ENCODE results near the gene DNAJB8.

DNA sequence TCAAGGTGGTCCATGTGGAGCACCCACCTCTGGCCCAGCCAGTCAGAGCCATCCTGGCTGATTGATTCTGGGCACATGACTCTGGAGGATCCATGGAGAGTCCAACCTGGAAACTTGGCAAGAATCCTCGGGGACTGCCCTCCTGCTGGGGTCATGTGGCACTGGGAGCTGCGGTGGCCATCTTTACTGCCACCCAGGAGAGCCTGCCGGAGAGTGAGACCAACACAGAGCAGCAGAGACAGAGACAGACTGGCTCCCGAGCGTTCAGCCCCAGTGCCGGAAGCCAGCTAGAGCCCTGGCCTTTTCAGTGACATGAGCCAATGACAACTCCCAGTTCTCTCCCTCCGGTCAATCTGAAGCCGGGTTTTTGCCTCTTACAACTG, 37.8 kb upstream of the DNAJB8 start:
- TF ChIP-seq EGR1 (IDR thresholded peaks at IDR 0.05; ENCODE audit: low read depth in 2 of 2) (no peak), YY1 (IDR thresholded peaks at IDR 0.05) (no peak), TAF1 (conservative IDR thresholded peaks at IDR 0.05) (no peak), GABPA (IDR thresholded peaks at IDR 0.05 in 1 of 2, conservative IDR thresholded peaks at IDR 0.05 in 1 of 2) (no peak), FOXA2 (IDR thresholded peaks at IDR 0.05) (no peak), RAD21 (IDR thresholded peaks at IDR 0.05) (no peak), JUND (IDR thresholded peaks at IDR 0.05) (no peak), FOXA1 (IDR thresholded peaks at IDR 0.05) (no peak)
- TF ChIP-seq, protein P1, sequence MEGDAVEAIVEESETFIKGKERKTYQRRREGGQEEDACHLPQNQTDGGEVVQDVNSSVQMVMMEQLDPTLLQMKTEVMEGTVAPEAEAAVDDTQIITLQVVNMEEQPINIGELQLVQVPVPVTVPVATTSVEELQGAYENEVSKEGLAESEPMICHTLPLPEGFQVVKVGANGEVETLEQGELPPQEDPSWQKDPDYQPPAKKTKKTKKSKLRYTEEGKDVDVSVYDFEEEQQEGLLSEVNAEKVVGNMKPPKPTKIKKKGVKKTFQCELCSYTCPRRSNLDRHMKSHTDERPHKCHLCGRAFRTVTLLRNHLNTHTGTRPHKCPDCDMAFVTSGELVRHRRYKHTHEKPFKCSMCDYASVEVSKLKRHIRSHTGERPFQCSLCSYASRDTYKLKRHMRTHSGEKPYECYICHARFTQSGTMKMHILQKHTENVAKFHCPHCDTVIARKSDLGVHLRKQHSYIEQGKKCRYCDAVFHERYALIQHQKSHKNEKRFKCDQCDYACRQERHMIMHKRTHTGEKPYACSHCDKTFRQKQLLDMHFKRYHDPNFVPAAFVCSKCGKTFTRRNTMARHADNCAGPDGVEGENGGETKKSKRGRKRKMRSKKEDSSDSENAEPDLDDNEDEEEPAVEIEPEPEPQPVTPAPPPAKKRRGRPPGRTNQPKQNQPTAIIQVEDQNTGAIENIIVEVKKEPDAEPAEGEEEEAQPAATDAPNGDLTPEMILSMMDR (IDR thresholded peaks at IDR 0.05; ENCODE audit: low read depth, low read length, missing input control), result no peak
- TF ChIP-seq, protein P2, sequence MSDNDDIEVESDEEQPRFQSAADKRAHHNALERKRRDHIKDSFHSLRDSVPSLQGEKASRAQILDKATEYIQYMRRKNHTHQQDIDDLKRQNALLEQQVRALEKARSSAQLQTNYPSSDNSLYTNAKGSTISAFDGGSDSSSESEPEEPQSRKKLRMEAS (IDR thresholded peaks at IDR 0.05), result no peak
- TF ChIP-seq, protein P3, sequence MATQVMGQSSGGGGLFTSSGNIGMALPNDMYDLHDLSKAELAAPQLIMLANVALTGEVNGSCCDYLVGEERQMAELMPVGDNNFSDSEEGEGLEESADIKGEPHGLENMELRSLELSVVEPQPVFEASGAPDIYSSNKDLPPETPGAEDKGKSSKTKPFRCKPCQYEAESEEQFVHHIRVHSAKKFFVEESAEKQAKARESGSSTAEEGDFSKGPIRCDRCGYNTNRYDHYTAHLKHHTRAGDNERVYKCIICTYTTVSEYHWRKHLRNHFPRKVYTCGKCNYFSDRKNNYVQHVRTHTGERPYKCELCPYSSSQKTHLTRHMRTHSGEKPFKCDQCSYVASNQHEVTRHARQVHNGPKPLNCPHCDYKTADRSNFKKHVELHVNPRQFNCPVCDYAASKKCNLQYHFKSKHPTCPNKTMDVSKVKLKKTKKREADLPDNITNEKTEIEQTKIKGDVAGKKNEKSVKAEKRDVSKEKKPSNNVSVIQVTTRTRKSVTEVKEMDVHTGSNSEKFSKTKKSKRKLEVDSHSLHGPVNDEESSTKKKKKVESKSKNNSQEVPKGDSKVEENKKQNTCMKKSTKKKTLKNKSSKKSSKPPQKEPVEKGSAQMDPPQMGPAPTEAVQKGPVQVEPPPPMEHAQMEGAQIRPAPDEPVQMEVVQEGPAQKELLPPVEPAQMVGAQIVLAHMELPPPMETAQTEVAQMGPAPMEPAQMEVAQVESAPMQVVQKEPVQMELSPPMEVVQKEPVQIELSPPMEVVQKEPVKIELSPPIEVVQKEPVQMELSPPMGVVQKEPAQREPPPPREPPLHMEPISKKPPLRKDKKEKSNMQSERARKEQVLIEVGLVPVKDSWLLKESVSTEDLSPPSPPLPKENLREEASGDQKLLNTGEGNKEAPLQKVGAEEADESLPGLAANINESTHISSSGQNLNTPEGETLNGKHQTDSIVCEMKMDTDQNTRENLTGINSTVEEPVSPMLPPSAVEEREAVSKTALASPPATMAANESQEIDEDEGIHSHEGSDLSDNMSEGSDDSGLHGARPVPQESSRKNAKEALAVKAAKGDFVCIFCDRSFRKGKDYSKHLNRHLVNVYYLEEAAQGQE (IDR thresholded peaks at IDR 0.05), result no peak
- TF ChIP-seq, protein P4, sequence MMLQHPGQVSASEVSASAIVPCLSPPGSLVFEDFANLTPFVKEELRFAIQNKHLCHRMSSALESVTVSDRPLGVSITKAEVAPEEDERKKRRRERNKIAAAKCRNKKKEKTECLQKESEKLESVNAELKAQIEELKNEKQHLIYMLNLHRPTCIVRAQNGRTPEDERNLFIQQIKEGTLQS (IDR thresholded peaks at IDR 0.05), result no peak
- TF ChIP-seq, protein P5, sequence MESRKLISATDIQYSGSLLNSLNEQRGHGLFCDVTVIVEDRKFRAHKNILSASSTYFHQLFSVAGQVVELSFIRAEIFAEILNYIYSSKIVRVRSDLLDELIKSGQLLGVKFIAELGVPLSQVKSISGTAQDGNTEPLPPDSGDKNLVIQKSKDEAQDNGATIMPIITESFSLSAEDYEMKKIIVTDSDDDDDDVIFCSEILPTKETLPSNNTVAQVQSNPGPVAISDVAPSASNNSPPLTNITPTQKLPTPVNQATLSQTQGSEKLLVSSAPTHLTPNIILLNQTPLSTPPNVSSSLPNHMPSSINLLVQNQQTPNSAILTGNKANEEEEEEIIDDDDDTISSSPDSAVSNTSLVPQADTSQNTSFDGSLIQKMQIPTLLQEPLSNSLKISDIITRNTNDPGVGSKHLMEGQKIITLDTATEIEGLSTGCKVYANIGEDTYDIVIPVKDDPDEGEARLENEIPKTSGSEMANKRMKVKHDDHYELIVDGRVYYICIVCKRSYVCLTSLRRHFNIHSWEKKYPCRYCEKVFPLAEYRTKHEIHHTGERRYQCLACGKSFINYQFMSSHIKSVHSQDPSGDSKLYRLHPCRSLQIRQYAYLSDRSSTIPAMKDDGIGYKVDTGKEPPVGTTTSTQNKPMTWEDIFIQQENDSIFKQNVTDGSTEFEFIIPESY (IDR thresholded peaks at IDR 0.05), result no peak
